Activated CD4-positive, alpha-beta memory T cell treated with anti-CD3 and anti-CD28 coated beads, Interleukin-2, amount 10 ng/mL, durations not matched to agents 7 days and 5 days (primary cell): ENCODE data around the gene MYO18A. TPM values are rescaled to one million over a fixed set of nuclear protein-coding genes. Genes with fewer than 3 reads are reported as not detected.
A peak's percentile ranks its signal among the peaks of the same experiment; 100 is the strongest.

Experiments used
- CTCF ChIA-PET: fragments of 350-600 bp; sonication (Branson Sonifier 250); formaldehyde crosslinking; loops from one replicate; lab custom pipeline; 2021; ENCODE audit warnings: antibody characterized with exemption, inconsistent platforms; lab: Charles Lee
- POLR2A ChIA-PET: fragments of 350-600 bp; sonication (Branson Sonifier 250); formaldehyde crosslinking; loops from one replicate; lab custom pipeline; 2021; ENCODE audit warnings: antibody characterized with exemption; lab: Charles Lee
- DNase-seq: peaks from one replicate; pipeline ENCODE4 v3.0.0-alpha.2; 2020
- H3K27ac Mint-ChIP-seq: one replicate; pipeline ENCODE4 v1.8.0; 2021; ENCODE audit warnings: mild to moderate bottlenecking, mixed read lengths
- H3K27me3 Mint-ChIP-seq: one replicate; pipeline ENCODE4 v1.8.0; 2021; ENCODE audit warnings: mixed read lengths
- H3K36me3 Mint-ChIP-seq: one replicate; pipeline ENCODE4 v1.8.0; 2021; ENCODE audit warnings: low read depth, mixed read lengths
- H3K4me1 Mint-ChIP-seq: one replicate; pipeline ENCODE4 v1.8.0; 2021; ENCODE audit warnings: mixed read lengths
- H3K4me3 Mint-ChIP-seq: one replicate; pipeline ENCODE4 v1.8.0; 2021; ENCODE audit warnings: mild to moderate bottlenecking, mixed read lengths
- H3K9me3 Mint-ChIP-seq: one replicate; pipeline ENCODE4 v1.8.0; 2021; ENCODE audit warnings: mixed read lengths
- total RNA-seq, 2 experiments: library from RNA; stranded (reverse); gene quantifications; one replicate each; pipeline ENCODE4 v1.2.3, GENCODE V29; 2021

MYO18A gene
- total RNA-seq, 2 experiments from 2014 or later: 92.6 to 100 TPM

DNA sequence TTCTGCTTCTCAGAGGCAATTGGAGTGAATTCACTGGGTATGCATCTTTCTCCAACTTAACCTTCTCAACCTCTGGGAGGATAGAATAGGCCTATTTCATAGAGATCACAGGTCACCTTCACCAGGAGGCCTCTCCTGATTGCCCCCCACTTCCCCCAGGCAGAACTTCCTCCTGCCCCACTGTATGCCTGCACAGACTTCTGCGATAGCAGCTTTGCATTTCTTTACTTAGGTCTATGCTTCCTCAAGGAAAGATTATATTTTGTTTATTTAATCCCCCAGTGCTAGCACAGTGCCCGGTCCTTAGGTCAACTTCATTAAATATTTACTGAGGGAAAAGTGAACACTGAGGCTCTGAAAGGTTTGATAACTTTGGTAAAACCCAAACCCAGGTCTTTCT is 19.9 kb downstream of the MYO18A start:
- Mint-ChIP-seq H3K4me1 (peaks cover 32% of the 10 kb centered on the region), H3K4me3 (no peak overlapping the region), H3K9me3 (no peaks in the 10 kb centered on the region), H3K27me3 (no peaks in the 10 kb centered on the region), H3K36me3 (no peaks in the 10 kb centered on the region), H3K27ac (no peak overlapping the region)
- ChIA-PET POLR2A (interaction anchor here (0.8 kb wide), 1 partner anchor 17 kb away, joined by 3 read pairs; no protein-coding TSS in a partner anchor), CTCF (interaction anchor here (0.6 to 1.6 kb wide), 4 partner anchors 11 to 50 kb away, joined by 3 to 9 read pairs (median 4); no protein-coding TSS in a partner anchor)
- DNase-seq: no peak

GRCh38 chr17:29159306-29159860 is 20.8 kb downstream of the MYO18A start:
- POLR2A ChIA-PET: interaction anchor here (0.7 to 0.8 kb wide), 2 partner anchors 10 to 20 kb away, joined by 3 to 4 read pairs; no protein-coding TSS in a partner anchor
- peak overlapping the region; percentile 35 for H3K4me3 Mint-ChIP-seq
- CTCF ChIA-PET: interaction anchor here (1.2 to 1.6 kb wide), 4 partner anchors 10 to 35 kb away, joined by 4 to 9 read pairs (median 4); partner anchors contain the start of gene MYO18A
- no peak for DNase-seq
- no peaks in the 10 kb centered on the region for H3K27me3 Mint-ChIP-seq
- H3K36me3 Mint-ChIP-seq: no peaks in the 10 kb centered on the region
- no peaks in the 10 kb centered on the region for H3K9me3 Mint-ChIP-seq
- peaks cover 41% of the 10 kb centered on the region for H3K4me1 Mint-ChIP-seq
- peak overlapping the region; percentile 64 for H3K27ac Mint-ChIP-seq

GRCh38 chr17:29158488-29159275 is 21.5 kb downstream of the MYO18A start:
- Mint-ChIP-seq H3K4me3 (peak overlapping the region; percentile 35), H3K36me3 (no peaks in the 10 kb centered on the region), H3K27ac (peak overlapping the region; percentile 64), H3K27me3 (no peaks in the 10 kb centered on the region), H3K4me1 (peaks cover 48% of the 10 kb centered on the region), H3K9me3 (no peaks in the 10 kb centered on the region)
- no peak for DNase-seq
- CTCF ChIA-PET: interaction anchor here (1.3 to 1.6 kb wide), 3 partner anchors 10 to 22 kb away, joined by 4 to 9 read pairs (median 4); partner anchors contain the start of gene MYO18A
- POLR2A ChIA-PET: interaction anchor here (0.6 to 0.7 kb wide), 2 partner anchors 18 to 19 kb away, joined by 3 read pairs; no protein-coding TSS in a partner anchor

GRCh38 chr17:29158096-29158487 is 22.1 kb downstream of the MYO18A start:
- no peak overlapping the region for H3K27ac Mint-ChIP-seq
- no peaks in the 10 kb centered on the region for H3K27me3 Mint-ChIP-seq
- ChIA-PET POLR2A (interaction anchor here (0.6 kb wide), 1 partner anchor 19 kb away, joined by 3 read pairs; no protein-coding TSS in a partner anchor), CTCF (no interaction called here)
- no peaks in the 10 kb centered on the region for H3K36me3 Mint-ChIP-seq
- no peak overlapping the region for H3K4me3 Mint-ChIP-seq
- no peaks in the 10 kb centered on the region for H3K9me3 Mint-ChIP-seq
- DNase-seq: no peak
- peaks cover 50% of the 10 kb centered on the region for H3K4me1 Mint-ChIP-seq

- no peaks in the 10 kb centered on the region for H3K36me3 Mint-ChIP-seq
- ChIA-PET CTCF (interaction anchor here (1.2 kb wide), 1 partner anchor 8 kb away, joined by 7 read pairs; no protein-coding TSS in a partner anchor), POLR2A (interaction anchor here (1.4 kb wide), 2 partner anchors 17 to 18 kb away, joined by 3 read pairs; no protein-coding TSS in a partner anchor)
- no peaks in the 10 kb centered on the region for H3K9me3 Mint-ChIP-seq
- peak overlapping the region; percentile 50 for H3K27ac Mint-ChIP-seq
- peaks cover 50% of the 10 kb centered on the region for H3K4me1 Mint-ChIP-seq
- no peak overlapping the region for H3K4me3 Mint-ChIP-seq
- DNase-seq: no peak
- H3K27me3 Mint-ChIP-seq: no peaks in the 10 kb centered on the region
Measured at GRCh38 chr17:29157310-29157709, 22.9 kb downstream of the MYO18A start.

DNA sequence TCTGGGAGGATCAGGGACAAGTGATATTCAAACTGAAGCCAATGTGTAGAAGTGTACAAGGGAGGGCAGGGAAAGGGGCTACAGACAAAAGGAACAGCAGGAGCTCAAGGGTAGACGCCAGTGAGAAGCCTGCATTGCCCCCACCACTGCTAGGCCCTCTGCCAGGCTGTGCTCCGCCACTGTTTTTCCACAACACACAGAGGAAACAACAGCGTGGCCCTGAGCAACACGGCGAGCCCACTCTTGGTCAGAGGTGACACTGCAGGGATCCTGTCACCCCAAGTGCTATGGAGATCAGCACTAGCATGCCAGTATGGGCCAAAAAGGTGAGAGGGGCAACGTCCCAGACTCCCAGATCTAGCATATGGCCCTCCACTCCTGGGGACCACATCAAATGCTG is 23.4 kb downstream of the MYO18A start:
- Mint-ChIP-seq H3K4me1 (peaks cover 50% of the 10 kb centered on the region), H3K27me3 (no peaks in the 10 kb centered on the region), H3K36me3 (no peaks in the 10 kb centered on the region), H3K4me3 (no peak overlapping the region), H3K9me3 (no peaks in the 10 kb centered on the region), H3K27ac (peak overlapping the region; percentile 50)
- POLR2A ChIA-PET: interaction anchor here (1.4 to 1.5 kb wide), 3 partner anchors 15 to 18 kb away, joined by 3 to 4 read pairs (median 3); no protein-coding TSS in a partner anchor
- CTCF ChIA-PET: interaction anchor here (1.2 to 2.4 kb wide), 2 partner anchors 8 to 11 kb away, joined by 7 to 15 read pairs; no protein-coding TSS in a partner anchor
- DNase-seq: no peak

DNA sequence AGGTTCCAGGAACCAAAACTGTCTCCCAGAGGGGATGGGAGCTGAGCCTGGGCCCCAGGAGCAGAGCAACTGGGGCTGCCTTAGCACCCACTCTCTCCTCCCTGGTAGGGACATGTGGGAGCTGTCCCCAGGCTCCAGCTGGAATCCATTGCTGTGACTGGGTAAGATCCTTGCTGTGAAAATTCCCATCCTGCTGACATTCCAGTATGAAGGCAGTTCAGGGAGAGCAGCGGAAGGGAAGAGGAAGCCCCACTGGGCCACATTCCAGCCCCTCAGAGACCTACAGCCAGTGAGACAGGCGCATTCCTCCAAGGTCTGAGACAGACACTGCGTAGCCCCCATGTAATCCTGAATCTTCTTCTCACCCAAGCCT is 24.2 kb downstream of the MYO18A start:
- no peaks in the 10 kb centered on the region for H3K27me3 Mint-ChIP-seq
- DNase-seq: no peak
- POLR2A ChIA-PET: interaction anchor here (0.8 to 3.5 kb wide), 9 partner anchors 9 to 138 kb away, joined by 3 to 31 read pairs (median 4); partner anchors contain the start of genes MYO18A and NUFIP2
- H3K9me3 Mint-ChIP-seq: no peaks in the 10 kb centered on the region
- CTCF ChIA-PET: interaction anchor here (1.0 to 2.4 kb wide), 5 partner anchors 10 to 39 kb away, joined by 5 to 15 read pairs (median 6); partner anchors contain the start of gene MYO18A
- peak overlapping the region; percentile 90 for H3K27ac Mint-ChIP-seq
- no peaks in the 10 kb centered on the region for H3K36me3 Mint-ChIP-seq
- H3K4me3 Mint-ChIP-seq: no peak overlapping the region
- peaks cover 50% of the 10 kb centered on the region for H3K4me1 Mint-ChIP-seq

DNA sequence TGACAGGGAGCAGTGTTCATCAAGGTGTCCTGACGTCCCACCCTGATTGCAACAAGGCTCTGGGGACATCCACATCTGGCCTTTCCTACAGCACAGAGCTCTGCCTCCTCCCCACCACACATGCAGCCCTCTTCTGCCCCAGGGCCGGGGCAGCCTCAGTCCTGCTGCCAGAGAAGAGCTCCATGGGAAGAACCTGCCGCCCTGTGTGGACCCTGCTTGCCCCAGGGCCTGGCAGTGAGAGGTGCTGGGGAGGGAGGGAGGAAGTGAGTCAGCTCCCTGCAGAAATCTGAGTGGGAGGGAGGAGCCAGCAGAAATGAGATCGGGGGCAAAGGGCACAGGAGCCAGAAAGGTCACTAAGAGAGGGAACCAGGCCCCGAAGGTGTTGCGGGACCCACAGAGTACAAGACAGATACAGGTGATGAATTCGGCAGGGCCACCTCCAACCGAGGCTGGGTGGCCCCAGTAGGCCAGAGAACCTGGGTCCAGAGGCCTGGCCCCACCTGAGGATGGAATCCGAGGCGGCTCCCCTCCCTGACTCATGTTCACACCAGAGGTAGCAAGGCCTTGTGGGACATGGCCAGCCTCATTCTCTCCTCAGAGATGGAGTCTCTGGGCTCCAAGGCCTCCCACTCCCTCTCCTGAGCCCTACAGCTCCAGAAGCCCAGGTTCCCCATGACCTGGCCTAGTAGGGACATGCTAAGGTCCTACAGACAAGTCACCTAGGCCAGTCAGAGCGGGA is 24.8 kb downstream of the MYO18A start:
- no peaks in the 10 kb centered on the region for H3K27me3 Mint-ChIP-seq
- H3K36me3 Mint-ChIP-seq: no peaks in the 10 kb centered on the region
- peaks cover 50% of the 10 kb centered on the region for H3K4me1 Mint-ChIP-seq
- H3K4me3 Mint-ChIP-seq: peak overlapping the region; percentile 41
- ChIA-PET CTCF (interaction anchor here (0.7 to 2.4 kb wide), 7 partner anchors 10 to 39 kb away, joined by 3 to 15 read pairs (median 5); partner anchors contain the start of gene MYO18A), POLR2A (interaction anchor here (0.5 to 3.5 kb wide), 9 partner anchors 9 to 1337 kb away, joined by 3 to 31 read pairs (median 4); partner anchors contain the start of genes MYO18A and NUFIP2)
- peak overlapping the region; percentile 90 for H3K27ac Mint-ChIP-seq
- DNase-seq: peak; percentile 77
- H3K9me3 Mint-ChIP-seq: no peaks in the 10 kb centered on the region

- peak; percentile 35 for DNase-seq
- Mint-ChIP-seq H3K27ac (peak overlapping the region; percentile 90), H3K36me3 (no peaks in the 10 kb centered on the region), H3K4me1 (peaks cover 53% of the 10 kb centered on the region), H3K4me3 (peak overlapping the region; percentile 41), H3K27me3 (no peaks in the 10 kb centered on the region), H3K9me3 (no peaks in the 10 kb centered on the region)
- CTCF ChIA-PET: interaction anchor here (0.7 to 2.4 kb wide), 7 partner anchors 9 to 38 kb away, joined by 3 to 15 read pairs (median 5); partner anchors contain the start of gene MYO18A
- POLR2A ChIA-PET: interaction anchor here (0.5 to 3.5 kb wide), 6 partner anchors 9 to 1338 kb away, joined by 3 to 31 read pairs (median 8); partner anchors contain the start of genes MYO18A and NUFIP2
Measured at GRCh38 chr17:29154516-29155226, 25.5 kb downstream of the MYO18A start.

DNA sequence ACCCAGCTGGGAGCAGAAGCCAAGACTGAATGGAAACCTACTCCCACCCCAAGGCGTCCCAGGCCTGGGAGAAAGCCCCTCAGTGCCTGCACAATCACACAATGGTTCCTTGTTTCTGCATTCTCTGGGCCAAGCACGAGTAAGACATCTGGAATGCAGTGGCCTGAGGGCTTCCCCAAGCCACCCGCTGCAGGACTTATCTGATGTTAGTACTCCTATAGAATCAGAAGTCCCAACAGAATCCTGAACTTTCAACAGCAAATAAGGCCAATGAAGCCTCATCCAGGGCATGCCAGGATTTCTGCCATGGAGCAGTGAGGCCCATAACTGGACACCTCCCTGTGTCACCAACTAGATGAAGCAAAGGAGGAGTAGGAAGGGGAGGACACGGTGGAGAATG is 28.6 kb downstream of the MYO18A start:
- no peak for DNase-seq
- CTCF ChIA-PET: interaction anchor here (8.1 kb wide), 1 partner anchor 68 kb away, joined by 163 read pairs; no protein-coding TSS in a partner anchor
- Mint-ChIP-seq H3K4me3 (no peak overlapping the region), H3K36me3 (no peaks in the 10 kb centered on the region), H3K27me3 (no peaks in the 10 kb centered on the region), H3K27ac (no peak overlapping the region), H3K4me1 (peaks cover 57% of the 10 kb centered on the region), H3K9me3 (no peaks in the 10 kb centered on the region)
- POLR2A ChIA-PET: no interaction called here

DNA sequence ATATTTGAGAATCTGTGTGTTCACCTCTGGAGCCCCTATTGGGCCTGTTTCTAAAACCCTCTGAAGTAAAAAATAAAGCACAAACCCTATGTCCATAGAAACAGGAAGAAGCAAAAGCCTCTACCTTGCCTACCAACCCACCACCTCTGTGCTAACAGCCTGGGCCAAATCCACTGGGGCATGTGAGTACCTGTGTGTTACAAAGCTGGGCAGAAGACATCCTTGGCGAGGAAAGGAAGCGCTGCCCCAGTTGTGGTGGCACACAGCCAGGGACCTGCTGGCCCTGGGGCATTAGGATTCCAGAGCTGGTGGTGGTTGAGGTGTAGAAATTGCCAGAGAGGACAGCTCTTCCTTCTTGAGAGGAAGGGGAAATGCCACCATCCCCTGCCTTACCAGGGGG is 30.0 kb downstream of the MYO18A start:
- CTCF ChIA-PET: interaction anchor here (0.7 to 11.3 kb wide), 10 partner anchors 8 to 197 kb away, joined by 3 to 286 read pairs (median 53); partner anchors contain the start of gene MYO18A
- H3K27ac Mint-ChIP-seq: no peak overlapping the region
- H3K36me3 Mint-ChIP-seq: no peaks in the 10 kb centered on the region
- no peak overlapping the region for H3K4me3 Mint-ChIP-seq
- no peaks in the 10 kb centered on the region for H3K27me3 Mint-ChIP-seq
- H3K9me3 Mint-ChIP-seq: no peaks in the 10 kb centered on the region
- POLR2A ChIA-PET: interaction anchor here (1.2 to 6.1 kb wide), 4 partner anchors 10 to 142 kb away, joined by 3 to 45 read pairs (median 7); partner anchors contain the start of genes MYO18A and NUFIP2
- DNase-seq: no peak
- H3K4me1 Mint-ChIP-seq: peaks cover 58% of the 10 kb centered on the region
